ENCODE measurements around the gene SLC25A43.

Gene SLC25A43

DNA sequence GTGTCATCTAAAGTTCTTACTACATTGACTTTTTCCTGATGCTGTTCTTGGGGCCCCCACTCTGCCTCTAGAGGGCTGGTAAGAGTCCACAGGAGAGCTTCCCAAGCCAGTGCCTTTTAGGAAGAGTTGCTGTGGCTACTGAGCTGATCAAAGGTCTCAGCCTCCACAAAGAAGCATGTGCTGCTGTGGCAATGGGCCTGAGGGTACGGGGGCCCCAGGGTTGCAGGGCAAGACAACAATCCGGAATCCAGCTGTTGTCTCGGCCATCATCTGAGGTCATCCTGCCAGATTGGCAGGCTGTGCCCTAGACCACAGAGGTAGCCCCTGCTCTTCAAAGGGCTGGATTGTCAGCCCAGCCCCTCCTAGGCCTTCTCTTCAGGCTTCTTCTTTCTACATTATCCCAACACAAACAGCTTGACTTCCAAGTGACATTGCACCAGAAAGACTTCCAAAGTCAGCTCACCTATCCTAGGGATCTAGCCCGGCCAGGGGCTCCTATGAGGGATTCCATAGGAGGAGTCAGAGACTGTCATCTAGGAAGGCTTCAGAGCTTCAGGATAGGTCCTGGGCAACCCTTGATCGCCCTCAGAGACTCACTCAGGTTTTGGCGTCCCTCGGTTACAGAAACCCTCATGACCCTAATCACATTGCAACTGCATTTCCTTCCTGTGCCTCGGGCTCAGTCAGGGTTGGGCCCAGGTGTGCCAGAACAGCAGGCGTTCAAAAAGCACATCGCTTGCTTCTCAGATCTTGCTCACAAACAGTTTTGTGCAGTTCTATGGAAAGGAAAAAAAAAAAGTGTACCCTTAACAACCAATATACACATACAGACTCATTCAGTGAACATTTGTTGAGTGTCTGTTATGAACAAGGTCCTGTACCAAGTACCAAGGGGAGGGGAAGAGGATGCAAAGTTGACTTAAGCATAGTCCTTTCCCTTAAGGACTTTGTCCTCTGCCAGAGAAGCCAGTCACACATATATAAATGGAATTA, 96.9 kb downstream of the SLC25A43 start:
- no peak for DNase-seq (ENCODE audit: low read depth, low spot score)

DNA sequence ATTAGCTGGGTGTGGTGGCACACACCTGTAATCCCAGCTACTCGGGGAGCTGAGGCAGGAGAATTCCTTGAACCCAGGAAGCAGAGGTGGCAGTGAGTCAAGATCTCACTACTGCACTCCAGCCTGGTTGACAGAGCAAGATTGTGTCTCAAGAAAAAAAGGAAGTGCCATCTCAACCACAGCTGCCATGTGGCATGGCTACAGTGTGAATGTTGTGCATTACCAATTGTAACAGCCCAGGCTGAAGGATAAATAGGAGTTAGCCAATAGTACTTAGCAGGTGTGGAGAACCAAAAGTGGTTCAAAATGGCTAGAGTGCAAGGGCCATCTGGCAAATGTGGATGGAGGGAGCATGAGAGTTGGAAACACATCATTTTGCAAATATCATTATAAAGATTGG, 98.0 kb downstream of the SLC25A43 start:
- no peak for DNase-seq (ENCODE audit: low read depth, low spot score)

DNA sequence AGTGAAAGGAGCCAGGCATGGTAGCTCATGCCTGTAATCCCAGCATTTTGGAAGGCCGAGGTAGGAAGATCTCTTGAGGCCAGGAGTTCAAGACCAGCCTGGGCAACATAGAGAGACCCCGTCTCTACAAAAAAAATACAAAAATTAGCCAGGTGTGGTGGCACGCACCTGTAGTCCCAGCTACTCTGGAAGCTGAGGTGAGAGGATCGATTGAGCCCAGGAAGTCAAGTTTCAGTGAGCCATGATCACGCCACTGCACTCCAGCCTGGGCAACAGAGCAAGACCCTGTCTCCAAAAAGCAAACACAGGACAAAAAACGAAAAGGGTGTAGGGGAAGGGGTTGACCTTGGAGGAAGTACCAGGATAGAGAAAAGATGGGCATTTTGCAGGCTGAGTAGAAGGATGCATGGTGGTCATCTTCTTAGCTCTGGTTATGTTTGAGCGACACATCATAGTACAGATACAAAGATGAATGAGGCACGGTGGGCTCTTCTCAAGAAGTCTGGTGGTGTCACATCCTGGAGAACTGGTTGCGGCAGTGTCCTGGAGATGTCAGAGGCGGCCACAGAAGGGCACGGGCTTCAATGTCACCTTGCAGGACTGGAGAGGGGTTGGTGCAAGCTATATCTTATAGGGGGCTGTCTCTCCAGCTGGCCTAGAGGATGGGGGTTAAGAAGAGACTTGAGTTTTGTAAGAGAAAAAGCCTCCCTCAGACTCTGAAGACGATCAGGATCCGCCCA, 101.1 kb downstream of the SLC25A43 start:
- no peak for DNase-seq (ENCODE audit: low read depth, low spot score)

DNA sequence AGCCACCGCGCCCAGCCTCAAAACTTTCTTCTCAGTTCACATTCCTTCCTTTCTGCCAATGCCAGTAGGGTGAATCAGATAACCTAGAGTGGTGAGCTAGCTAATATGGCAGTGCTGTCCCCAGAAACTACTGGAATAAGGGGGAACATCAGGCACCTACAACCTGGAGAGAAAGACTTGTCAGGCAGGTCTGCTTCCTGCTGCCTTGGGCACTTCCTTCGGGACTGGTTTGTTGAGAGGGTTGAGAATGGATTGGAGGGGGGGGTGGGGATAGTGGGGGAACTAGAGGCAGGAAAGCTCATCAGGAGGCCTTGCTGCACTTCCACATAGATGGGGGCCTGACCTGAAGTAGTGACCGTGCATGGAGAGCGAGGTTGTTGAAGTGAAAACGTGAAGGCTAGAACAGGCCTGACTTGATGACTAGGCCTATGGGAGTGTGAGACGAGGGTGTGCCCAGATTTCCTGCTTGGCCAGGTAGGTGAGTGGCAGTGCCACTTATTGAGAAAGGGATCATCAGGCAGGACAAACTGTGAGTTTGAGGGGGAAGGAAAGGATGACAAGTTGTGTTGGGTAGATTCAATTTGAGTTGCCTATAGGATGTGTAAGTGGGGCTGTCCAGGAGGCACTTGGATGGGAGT, 102.5 kb downstream of the SLC25A43 start:
- DNase-seq (ENCODE audit: low read depth, low spot score) = no peak

DNA sequence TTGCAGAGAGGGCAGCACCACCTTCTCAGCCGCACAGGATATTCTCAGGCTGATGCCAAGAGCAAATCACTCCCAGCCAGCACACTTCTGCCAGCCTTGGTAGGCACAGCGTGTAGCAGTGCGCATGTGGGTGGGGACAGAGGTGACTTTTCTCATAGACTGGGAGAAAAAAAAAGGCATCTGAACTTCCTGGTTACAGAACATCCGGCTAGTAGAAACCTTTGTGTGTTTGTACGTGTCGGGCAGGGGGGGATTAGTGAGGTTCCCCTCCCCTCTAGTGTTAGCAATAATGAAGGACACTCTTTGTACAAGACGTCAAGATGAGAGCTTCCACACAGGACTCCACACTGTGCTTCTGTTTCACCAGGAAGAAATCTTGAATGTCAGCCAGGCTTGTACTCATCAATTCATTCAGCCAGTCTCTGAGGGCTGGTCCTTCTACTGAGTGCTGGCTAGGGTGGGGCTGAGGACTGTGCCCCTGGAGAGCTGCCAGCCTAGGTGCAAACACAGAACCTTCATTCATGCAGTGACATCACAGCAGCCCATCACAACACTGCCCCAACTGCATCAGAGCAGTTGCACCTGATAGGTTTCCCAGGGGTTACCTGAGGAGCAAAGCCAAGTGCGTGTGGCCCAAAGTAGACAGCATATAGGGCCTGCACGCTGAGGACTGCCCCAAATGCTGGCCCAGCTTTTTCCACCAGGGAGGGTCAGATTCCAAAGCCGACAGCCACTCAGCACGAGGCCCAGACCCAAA, 103.8 kb downstream of the SLC25A43 start:
- DNase-seq (ENCODE audit: low read depth, low spot score) = no peak

DNA sequence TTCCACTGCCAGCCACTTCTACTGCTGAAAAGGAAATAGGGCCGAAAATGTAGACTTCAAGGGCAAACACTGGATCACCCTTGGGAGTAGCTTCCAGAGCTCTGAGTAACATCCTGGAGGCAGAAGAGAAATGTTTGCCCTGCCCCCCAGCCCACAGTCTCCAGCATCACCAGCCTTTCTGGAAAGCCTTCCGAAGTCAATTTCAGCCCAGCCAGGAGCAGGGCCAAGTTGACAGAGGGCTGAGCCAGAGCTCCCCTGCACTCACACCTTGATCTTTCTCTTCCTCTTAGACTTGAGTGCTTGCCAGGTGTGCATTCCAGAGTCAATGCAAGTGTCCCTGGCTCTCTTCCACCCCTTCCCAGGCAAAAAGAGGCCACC, 104.3 kb downstream of the SLC25A43 start:
- DNase-seq (ENCODE audit: low read depth, low spot score) = no peak
